ENCODE results near the gene P4HB.

The P4HB gene

DNA sequence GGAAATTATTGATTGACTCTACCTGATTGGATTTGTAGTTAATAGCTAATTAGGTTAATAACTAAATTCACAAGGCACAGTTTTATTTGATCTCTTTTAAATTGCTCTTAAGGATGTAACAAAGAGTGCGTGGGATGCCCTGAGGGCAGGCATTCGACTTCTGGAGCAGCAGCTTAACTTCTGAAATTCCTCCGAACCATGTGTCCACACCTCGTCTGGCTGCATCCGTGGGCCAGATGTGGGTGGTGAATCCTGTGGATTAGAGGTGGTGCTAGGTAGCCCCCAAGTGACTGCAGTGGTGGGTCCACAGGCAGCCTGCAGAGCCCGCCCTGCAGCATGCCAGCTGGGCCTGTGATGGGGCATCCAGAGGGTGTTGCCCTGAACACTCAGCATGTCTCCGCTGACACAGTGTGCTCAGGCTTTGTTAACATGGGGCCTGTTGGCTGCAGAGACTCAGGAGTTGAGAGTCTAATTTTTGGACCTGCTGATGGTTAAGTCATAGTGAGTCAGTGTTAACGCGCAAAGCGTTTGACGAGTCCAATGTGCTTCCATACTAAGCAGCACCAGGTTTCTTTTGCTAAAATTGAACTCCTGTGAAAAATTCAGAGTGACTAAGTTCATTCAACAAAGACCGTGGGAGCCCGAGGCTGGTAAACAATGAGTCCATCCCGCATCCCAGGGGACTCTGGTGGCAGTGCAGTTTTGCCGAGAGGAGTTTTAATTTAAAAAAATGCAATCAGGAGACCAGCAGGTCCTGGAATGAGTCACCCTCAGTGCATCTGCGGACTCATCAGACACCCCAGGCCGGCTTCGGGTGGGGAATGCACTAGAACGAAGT, 37.9 kb upstream of the P4HB start:
- no peak for DNase-seq (ENCODE audit: low read depth)

DNA sequence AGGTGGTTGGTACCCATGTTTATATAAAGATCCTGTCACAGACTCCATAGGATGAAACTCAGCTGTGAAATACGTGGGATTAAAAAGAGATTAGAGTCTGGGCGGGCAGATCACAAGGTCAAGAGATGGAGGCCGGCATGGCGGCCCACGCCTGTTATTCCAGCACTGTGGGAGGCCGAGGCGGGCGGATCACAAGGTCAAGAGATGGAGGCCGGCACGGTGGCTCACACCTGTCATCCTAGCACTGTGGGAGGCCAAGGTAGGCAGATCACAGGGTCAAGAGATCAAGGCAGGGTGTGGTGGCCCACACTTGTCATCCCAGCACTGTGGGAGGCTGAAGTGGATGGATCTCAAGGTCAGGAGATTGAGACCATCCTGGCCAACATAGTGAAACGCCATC, 35.1 kb upstream of the P4HB start:
- DNase-seq (ENCODE audit: low read depth), result no peak

DNA sequence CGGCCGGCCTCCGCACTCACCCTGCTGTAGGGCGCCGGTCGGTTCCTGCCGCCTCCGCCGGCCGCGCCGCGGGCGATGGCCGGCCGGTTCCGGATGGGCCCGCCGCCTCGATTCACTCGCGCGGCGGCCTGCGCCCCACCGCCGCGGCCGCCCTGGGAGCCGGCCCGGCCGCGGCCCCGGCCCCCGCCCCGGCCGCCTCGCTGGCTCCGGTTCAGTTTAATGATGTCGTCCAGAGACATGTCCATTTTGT, 30.9 kb upstream of the P4HB start:
- DNase-seq (ENCODE audit: low read depth), result no peak

- DNase-seq (ENCODE audit: low read depth), result no peak
Observed at GRCh38 chr17:81890447-81891302, 30.3 kb upstream of the P4HB start.

DNA sequence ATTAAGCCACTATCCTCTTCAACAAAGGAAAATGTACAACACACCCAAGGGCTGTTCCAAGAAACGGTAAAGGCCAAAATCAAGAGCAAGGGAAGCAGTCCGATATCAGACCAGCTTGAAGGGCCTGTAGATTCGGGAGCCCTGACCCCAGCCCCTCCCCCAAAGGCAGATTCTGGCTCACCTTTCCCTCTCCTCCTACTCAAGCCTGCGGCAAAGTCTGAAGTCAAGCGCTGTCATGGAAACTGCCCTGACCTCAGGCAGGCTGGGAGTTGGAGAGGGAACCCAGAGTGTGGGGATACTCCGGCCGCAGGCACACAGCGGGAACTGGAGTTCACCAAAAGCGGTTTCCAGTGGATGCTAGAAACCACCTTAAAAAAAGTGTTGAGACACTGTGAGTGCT, 29.3 kb upstream of the P4HB start:
- no peak for DNase-seq (ENCODE audit: low read depth)

DNA sequence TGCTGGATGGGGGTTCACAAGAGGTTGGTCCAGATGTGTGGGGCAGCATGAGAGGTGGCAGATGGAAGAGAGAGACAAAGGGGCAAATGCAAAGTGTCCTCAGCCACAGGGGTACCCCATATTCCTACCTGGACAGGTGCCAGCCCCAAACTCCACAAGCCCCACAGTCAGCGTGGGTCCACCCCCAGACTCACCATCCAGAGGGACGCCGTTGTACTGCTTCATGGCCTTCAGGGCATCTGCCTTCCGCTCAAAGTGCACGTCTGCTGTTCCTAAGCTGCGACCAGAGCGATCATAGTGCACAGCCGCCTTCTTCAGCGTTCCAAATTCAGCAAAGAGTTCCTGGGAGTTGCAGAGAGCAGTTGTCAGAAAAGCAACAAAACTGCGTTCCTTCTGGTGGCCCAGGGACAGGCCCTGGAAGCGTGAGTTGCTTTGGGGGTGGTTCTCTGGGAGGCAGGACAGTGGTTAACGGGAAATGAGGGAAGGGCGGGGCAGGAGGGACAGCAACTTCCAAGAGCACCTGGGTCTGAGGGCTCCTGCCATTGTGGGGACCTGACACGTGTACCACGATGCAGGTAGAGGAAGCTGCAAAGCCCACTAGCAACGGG, 28.8 kb upstream of the P4HB start:
- no peak for DNase-seq (ENCODE audit: low read depth)

GRCh38 chr17:81888105-81888987, 28.0 kb upstream of the P4HB start:
- DNase-seq (ENCODE audit: low read depth), result no peak

- no peak for DNase-seq (ENCODE audit: low read depth)
Observed at GRCh38 chr17:81885869-81886548, 25.7 kb upstream of the P4HB start.

- no peak for DNase-seq (ENCODE audit: low read depth)
Observed at GRCh38 chr17:81885454-81885853, 25.1 kb upstream of the P4HB start.

GRCh38 chr17:81884968-81885367, 24.6 kb upstream of the P4HB start:
- no peak for DNase-seq (ENCODE audit: low read depth)

DNA sequence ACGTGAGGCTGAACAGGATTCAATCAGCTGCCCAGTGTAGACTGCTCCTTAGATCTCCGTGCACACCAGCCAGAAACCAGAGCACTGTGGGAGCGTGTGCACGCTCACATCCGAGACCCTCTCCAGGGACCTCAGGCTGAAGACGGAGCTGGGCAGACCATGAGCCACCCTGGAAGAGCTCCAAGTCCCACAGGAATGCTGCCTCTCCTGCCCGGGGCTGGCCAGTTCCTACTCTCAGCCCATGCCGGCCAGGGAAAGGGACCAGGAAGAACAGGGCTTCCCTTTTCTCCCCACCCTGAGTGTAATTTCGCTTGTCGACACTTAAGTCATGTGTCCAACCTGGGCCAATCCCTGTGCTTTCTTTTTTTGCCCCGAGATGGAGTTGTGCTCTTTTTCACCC, 24.2 kb upstream of the P4HB start:
- DNase-seq (ENCODE audit: low read depth), result no peak

DNA sequence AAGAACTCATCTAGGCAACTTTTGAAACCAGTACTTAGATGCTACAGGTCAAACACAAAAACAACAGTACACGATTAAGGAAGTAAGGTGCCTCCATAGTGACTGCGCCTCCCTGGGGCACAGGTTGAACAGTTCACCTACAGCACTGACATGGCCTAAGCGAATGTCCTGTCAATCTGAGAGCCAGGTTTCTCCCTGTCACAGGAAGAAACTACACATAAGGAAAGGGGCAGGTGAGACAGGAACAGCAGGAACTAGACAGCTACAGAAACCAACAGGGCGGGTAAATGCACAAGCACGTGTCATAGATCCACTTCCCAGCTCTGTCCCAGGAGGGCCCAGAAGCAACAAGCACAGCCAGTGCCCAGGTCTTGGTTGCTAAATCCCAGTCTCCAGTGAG, 18.8 kb upstream of the P4HB start:
- no peak for DNase-seq (ENCODE audit: low read depth)

GRCh38 chr17:81878294-81878693, 18.0 kb upstream of the P4HB start:
- no peak for DNase-seq (ENCODE audit: low read depth)

- no peak for DNase-seq (ENCODE audit: low read depth)
Observed at GRCh38 chr17:81877569-81877968, 17.2 kb upstream of the P4HB start.

- DNase-seq (ENCODE audit: low read depth), result peak; percentile 95
Observed at GRCh38 chr17:81871387-81872230, 11.3 kb upstream of the P4HB start.

GRCh38 chr17:81870981-81871386, 10.6 kb upstream of the P4HB start, which contains the start of gene ARHGDIA:
TSS of gene ARHGDIA (minus strand) at chr17:81871337. CDS start at chr17:81869930, 1,407 bp downstream.
- DNase-seq (ENCODE audit: low read depth), result no peak

DNA sequence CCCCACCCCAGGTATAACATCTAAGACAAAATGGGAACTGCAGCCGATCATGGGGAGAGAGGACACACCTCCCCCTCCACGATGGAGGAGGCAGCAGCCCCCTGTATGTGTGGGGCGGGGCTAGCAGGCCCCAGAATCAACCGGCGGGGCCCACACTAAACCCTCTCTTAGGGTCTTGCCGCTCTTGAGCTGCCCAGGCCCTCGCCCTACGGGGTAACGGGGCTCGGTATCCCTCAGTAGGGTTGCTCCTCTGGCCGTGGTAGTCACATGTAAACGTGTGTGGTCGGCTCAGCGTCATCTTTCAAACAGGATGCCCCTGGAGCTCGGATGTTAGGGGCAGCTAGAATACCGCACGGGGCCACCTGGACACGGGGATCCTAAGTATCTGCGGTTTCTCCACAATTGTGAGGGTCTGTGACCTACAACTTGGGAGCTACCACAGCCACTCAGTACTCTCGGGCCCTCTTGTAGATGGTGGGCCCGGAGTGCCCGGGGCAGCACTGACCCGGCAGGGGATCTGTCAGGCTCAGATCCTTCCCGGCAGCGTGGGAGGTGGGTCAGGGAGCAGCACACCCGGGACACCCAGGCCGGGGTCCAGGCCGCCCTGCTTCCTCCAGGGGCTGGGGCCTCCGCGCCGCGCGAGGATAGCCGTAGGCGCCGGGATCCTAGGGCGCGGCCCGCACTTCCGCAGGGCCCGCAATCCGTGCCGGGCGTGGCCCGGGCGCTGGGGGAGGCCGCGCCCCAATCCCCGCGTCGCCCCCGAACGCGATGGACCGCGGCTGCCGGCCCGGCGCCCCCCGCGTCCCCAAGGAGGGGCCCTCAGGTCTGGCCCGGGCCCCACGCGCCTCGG, 10.0 kb upstream of the P4HB start:
- DNase-seq (ENCODE audit: low read depth), result no peak

DNA sequence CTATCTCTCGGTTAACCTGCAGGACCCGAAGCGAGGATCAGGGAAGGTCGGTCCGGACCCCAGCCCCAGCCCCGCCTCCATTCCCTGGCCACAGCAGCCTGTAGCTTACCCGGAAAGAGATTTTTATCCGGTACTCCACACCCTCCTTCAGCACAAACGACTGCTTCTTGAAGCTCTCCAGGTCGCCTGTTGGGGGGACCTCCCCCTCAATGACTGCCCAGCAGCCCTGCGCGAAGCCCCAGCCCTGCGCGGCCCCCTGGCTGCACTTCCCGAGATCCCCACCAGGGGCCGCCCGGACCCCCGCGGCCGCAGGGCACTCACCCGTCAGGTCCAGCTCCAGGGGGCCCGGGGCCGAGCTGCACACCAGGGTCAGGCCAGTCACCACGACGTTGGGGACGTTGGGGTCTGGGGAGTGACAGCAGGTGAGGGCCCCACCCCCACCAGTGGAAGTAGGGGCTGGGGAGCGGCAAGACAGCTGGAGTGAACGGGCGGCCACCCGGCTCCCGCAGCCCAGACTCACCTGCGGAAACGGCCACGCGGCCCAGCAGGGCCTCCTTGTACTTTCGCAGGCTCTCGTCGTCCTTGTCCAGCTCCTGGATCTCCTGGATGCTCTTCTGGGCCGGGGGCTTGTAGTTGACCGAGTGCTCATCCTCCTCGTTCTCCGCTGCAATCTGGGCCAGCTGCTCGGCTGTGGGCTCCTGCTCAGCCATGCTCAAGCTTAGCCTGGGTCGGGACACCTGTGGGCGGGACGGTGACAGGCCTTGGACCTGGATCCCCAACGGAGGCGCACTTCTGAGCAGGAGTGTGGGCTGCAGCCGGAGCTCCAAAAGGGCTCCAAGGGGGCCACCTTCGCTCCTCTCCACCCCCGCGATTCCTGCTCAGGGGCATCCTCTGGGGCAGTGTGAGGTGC, 9.1 kb upstream of the P4HB start:
- no peak for DNase-seq (ENCODE audit: low read depth)
